Stomach (tissue), 4 donors: ENCODE data around the gene PKIB.

Source experiments
- CTCF ChIP-seq, 7 experiments: fragments of 450-650 bp in 4 of 7; fragments of 200-600 bp in 3 of 7; sonication (generic) in 3 of 7; IDR thresholded peaks; one replicate each; pipeline ENCODE4 v1.5.1; 2016 to 2019; ENCODE audit warnings: antibody characterized with exemption in 7 of 7, control low read depth in 2 of 7, mild to moderate bottlenecking in 1 of 7
- POLR2A ChIP-seq, 4 donors: fragments of 450-650 bp; IDR thresholded peaks; one replicate each; pipeline ENCODE4 v1.6.1; 2016; ENCODE audit warnings: antibody characterized with exemption in 4 of 4, control low read depth in 2 of 4, mild to moderate bottlenecking in 1 of 4, moderate library complexity in 1 of 4
- POLR2AphosphoS5 ChIP-seq, 3 donors: sonication (generic); formaldehyde crosslinking; IDR thresholded peaks; one replicate each; pipeline ENCODE4 v1.6.1; 2016; ENCODE audit warnings: antibody characterized with exemption in 3 of 3

GRCh38 chr6:122755901-122756300 lies 145.7 kb downstream of the PKIB start:
- no peak for TF ChIP-seq CTCF (IDR thresholded peaks at IDR 0.05)
- no peak for TF ChIP-seq POLR2A (IDR thresholded peaks at IDR 0.05)
- no peak for TF ChIP-seq POLR2AphosphoS5 (IDR thresholded peaks at IDR 0.05)
